Measurements from ENCODE around the gene UNC79. TPM values are rescaled to one million over a fixed set of nuclear protein-coding genes. Genes with fewer than 3 reads are reported as not detected.

UNC79 gene
- total RNA-seq, 1 donor from 2014 or later, result 0.10 TPM

GRCh38 chr14:93753647-93754046, 322.9 kb downstream of the UNC79 start:
- Mint-ChIP-seq H3K36me3 (ENCODE audit: low read depth) (no peaks in the 10 kb centered on the region), H3K27ac (ENCODE audit: unreplicated experiment) (no peak overlapping the region), H3K4me1 (ENCODE audit: low read depth) (no peaks in the 10 kb centered on the region), H3K4me3 (ENCODE audit: unreplicated experiment) (no peak overlapping the region), H3K9me3 (ENCODE audit: low read depth) (peaks cover 2% of the 10 kb centered on the region), H3K27me3 (ENCODE audit: low read depth) (peaks cover 2% of the 10 kb centered on the region)
- no peak for TF ChIP-seq CTCF (IDR thresholded peaks at IDR 0.05)
- DNase-seq (ENCODE audit: low spot score), result no peak

- no peak for TF ChIP-seq CTCF (IDR thresholded peaks at IDR 0.05)
- no peak overlapping the region for H3K4me3 Mint-ChIP-seq (ENCODE audit: unreplicated experiment)
- H3K36me3 Mint-ChIP-seq (ENCODE audit: low read depth), result no peaks in the 10 kb centered on the region
- no peak for DNase-seq (ENCODE audit: low spot score)
- H3K9me3 Mint-ChIP-seq (ENCODE audit: low read depth), result peaks cover 2% of the 10 kb centered on the region
- H3K4me1 Mint-ChIP-seq (ENCODE audit: low read depth), result no peaks in the 10 kb centered on the region
- H3K27me3 Mint-ChIP-seq (ENCODE audit: low read depth), result peaks cover 15% of the 10 kb centered on the region
- no peak overlapping the region for H3K27ac Mint-ChIP-seq (ENCODE audit: unreplicated experiment)
Measured at GRCh38 chr14:93757206-93757605, 326.5 kb downstream of the UNC79 start.

Other genes with a start within 250 kb of the UNC79 start
- gene MOAP1, start 246.0 kb upstream of the UNC79 start, total RNA-seq, result 14.5 to 18.1 TPM (median 16.7 TPM) in 3 replicates
- 13.1 to 15.2 TPM (median 14.9 TPM) in 3 replicates for gene LYSET, start 245.6 kb upstream of the UNC79 start, total RNA-seq
- 5.3 to 11.7 TPM (median 5.7 TPM) in 3 replicates for gene GON7, start 223.9 kb upstream of the UNC79 start, total RNA-seq
- 15.3 to 27.1 TPM (median 16.6 TPM) in 3 replicates for gene UBR7, start 223.7 kb upstream of the UNC79 start, total RNA-seq
- gene BTBD7, start 97.9 kb upstream of the UNC79 start, total RNA-seq, result 43.5 to 57.9 TPM (median 44.4 TPM) in 3 replicates
- gene COX8C, start 83.8 kb upstream of the UNC79 start, total RNA-seq, result not detected in 3 replicates

All from chondrocyte (in vitro differentiated cells).